SKM-1 treated with dmso at 0.1 percent for 144 hours (cell line): ENCODE measurements around the gene PPY.
"Not testable (repeated sequence)": the region's sequence is repeated elsewhere in the genome, so short reads cannot be mapped to it uniquely, and the experiment has no call there.

Source experiments
- DNase-seq: peaks from one replicate; lab custom pipeline; 2025; ENCODE audit not compliant: unreplicated experiment; lab: John Stamatoyannopoulos, UW

The PPY gene

DNA sequence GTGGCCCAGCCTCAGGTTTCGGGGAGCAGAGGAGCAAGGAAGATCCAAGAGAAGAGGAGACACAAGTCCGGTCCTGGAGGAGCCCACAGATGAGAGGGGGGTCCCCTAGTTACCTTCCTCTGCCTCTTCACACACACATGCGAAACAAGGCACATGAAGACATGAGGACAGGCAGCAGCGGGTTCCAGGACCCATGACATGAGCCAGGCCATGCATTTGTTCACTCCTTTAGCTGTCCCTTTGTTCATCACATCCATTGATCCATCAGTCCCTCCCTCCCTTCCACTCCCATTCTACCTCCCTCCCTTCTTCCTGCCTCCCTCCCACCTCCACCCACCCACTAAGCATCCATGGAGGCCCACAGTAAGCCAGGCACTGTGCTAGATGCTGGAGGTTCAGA is 9.4 kb downstream of the PPY start:
- DNase-seq: no peak

DNA sequence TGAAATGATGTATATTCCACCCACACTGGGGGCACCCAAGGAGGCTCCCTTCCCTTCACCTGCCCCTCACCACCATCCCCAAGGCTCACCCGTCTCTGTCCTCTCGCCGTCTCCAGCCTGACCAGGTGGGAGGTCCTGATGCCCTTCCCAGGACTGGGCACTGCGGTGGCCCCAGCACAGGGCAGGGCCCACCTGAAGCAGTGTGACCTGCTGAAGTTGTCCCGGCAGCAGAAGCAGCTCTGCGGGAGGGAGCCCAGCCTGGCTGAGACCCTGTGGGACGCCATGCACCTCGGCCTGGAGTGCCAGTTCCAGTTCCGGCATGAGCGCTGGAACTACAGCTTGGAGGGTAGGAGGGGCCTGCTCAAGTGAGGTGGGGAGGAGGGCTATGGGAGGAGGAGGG is 9.9 kb downstream of the PPY start:
- DNase-seq: no peak

DNA sequence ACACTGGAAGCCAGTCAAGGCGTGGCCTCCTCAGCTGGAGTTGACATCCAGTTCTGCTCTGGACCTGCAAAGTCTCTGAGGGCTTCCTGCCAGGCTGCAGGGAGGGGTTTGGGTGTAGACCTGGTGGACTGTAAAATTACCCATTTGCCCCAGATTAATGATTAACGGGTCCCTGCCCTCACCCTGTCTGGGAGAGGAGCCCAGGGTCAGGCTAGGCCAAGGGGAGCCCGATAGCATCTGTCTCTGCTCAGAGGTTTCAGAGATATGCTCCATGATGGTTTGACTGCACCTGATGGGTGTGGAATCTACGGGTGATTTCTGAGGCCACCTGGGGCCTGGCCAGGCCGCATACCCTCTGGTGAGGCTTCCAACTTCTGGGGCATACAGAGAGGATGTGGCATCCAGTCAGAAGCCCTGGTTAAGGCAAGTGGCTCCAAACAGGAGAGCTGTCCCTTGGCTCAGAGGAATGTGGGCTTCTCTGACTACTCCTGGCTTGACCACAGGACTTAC is 11.2 kb downstream of the PPY start:
- DNase-seq: no peak

DNA sequence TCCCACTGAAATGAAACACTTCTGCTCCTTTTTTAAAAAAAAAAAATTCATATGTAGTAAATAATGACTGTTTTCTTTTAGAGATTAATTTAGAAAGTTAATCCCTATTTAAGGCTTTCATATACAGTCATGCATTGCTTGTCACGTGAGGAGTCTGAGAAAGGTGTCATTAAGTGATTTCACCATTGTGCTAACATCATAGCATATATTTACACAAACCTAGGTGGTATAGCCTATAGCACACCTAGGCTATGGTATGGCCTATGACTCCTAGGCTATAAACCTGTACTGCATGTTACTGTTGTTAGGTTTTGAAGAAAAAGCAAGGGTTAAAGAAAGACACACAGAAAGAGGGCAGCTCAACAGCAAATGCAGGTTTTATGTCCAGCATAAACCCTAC is 13.7 kb downstream of the PPY start:
- no peak for DNase-seq

DNA sequence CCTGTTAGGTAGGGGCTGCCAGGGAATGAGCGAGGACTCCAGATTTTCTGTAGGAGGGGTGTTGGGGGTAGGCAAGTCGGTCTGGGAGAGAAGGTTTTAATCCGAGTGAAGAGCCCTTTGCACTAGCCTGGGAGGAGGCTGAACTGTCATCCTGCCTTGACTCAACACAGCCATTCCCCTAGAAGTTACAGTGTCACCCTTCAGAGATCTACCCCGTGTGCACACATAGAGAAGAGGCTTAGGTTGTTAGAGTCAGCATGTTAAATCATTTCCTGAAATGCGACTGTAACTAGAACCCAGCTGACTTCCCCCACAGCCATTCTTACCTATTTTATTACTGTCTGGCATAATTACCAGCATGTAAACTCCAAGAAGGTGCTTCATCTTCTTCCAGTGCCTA is 14.3 kb downstream of the PPY start:
- not testable (repeated sequence) for DNase-seq

DNA sequence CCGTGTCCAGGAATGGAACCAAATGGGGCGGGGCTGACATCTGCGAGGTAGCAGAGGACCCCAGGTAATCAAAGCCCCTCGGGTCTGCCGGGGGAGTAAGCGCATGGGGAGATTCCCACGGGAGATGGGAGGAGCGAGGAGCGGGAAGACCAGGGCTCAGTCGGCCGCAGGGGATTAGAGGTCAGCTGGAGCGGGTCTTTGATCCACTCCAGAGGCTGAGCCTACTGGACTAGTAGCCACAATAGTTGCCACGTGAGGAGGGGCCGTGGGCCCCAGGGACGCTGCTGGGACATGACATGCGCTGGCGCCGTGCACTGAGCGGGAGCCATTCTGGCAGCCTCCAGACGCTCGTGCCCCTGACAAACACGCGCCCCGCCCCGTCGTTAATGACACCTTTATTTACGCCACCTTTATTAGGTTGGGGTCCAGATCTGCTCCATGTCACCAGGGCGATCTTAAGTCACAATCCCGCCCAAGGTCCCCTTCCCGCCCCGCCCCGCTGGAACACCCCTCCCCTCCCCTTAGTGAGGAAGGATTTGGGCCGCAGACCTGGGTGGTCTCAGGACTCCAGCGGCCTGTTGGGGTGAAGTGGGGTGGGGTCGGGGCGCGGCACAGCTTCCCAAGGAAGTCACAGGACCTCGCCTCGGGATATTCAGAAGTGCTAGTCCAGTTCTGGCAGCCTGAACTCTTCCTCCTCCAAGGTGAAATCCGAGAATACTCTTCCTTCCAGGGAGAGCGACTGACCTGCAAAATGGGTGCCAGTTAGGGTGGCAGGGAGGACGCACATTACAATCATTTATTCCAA is 15.0 kb downstream of the PPY start:
- DNase-seq: no peak

DNA sequence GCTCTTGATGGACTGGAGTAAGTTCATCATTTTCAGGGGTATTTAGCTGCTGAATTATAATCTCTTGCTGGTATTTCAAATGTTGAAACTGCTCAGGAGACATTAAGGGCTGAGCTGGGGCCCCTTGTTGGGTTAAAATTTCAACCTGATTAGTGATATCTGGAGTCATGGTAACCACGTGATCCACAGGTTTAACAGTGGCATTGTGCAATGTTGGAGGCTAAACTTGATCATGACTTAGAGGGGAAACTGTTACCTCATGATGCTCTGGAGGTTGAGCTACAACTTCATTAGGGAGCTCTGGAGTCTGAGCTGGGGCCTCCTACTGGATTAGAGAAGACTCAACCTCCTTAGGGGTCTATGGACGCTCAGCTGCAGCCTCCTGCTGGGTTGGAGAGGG is 17.7 kb downstream of the PPY start:
- no peak for DNase-seq

DNA sequence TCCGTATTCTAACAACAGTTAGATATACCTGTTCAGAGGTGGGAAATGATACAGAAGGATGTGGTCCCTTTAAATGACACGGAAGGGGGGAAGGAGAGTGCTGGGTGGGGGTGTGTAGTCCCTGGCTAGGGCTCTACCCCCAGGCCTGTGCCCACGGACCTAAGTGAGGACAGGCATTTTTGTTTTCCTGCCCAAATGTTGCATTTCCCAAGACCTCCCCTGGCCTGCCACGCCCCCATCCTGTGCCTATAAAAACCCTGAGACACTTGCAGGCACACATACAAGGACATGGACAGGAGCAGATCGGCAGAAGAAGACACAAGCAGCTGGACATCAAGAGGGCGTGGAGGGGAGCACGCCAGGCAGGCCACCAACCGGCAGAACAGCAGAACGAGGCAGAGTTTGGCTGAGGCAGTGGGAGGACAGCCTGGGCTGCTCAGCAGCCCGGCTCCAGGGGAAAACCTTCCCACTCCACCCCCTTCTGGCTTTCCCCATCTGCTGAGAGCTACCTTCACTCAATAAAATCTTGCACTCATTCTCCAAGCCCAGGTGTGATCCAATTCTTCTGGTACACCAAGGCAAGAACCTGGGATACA is 21.7 kb downstream of the PPY start:
- no peak for DNase-seq

DNA sequence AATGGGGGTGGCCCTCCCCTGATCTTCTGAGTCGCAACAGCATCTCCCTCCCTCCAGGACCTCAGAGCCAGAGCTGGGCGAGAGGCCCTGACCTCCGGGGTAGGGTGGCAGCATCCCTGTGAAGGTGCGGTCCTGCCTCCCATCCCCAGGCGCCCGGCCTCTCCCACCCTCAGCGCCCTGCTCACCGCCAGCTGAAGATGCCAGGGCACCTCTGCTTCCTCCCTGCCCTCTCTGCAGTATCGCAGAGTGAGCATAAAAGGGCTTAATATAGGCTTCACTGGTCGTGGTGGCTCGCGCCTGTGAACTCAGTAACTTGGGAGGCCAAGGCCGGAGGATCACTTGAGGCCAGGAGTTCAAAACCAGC is 24.3 kb downstream of the PPY start:
- no peak for DNase-seq

DNA sequence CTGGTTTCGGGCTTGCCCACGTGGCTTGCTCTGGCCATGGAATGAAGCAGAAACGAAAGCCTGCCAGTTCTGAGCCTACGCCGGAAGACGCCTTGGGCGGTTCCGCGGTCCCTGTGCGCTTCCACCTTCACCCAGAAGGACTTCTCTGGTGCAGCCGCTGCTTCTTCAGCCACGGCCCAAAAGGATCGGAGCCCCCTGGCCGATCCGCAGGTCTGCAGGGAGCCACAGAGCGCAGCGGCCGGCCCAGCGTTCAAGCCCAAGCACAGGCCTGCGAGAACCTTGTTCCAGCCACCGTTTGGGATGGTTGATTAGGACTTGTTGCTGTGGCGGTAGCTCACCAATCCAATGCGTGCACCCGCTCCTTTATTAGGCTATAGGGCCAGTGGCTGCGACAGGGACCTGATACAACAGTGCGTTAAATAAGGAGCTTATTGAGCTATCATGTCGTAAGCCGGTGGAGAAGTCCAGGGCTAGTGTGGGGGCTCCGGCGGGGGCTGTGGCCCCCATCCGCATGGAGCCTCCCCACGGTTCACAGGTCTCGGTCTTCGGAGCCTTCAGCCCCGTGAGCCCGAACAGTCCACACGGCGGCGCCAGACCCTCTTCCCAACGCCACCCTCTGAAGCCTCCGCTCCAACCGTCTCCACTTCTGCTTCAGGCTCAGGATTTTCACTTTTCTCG is 24.8 kb downstream of the PPY start:
- no peak for DNase-seq

DNA sequence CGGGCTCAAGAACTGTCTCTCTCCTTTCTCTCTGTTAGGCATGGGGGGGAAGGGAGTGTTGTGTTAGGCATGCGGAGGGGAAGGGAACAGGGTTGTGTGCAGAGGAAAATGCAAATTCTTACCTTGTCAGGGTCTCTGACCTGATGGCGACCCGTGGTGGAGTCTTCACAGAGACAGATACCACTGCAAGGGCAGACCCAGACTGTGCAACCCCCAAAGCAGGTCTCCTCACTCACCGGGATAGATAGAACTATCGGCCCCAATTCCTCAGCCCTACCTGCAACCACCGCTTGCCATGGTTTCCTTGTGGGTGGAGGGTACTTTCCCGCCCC is 25.3 kb downstream of the PPY start:
- no peak for DNase-seq

DNA sequence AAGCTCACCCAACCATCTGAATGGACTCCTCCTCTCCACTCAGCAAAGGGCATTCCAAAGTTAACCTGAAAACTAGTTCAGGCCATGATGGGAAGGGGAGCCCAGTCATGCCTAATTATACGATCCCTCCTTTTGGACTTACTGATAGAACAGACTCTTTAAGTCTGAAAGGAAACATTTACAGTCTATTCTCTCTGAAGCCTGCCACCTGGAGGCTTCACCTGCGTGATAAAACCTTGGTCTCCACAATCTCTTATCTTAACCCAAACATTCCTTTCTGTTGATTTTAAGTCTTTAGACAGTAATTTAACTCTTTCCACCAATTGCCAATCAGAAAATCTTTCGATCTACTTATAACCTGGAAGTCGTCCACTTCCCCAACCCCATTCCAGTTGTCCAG is 25.9 kb downstream of the PPY start:
- DNase-seq: no peak

DNA sequence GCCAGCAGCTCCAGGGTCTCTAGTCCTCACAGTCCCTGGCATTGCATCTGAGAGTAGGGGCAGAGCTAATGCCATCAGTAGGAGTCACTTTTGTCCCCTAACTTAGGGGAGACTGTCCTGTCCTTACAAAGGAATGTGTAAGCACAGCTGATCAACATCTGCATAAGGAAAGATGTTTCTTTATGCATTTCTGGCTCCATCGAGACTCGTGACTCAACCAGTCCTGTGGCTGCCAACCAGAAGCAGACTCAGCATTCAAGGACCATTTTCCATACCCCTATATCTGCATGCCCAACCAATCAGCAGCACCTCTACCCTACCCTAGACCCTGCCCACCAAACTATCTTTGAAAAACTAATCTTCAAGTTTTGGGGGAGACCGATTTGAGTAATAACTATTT is 26.7 kb downstream of the PPY start:
- DNase-seq: no peak

DNA sequence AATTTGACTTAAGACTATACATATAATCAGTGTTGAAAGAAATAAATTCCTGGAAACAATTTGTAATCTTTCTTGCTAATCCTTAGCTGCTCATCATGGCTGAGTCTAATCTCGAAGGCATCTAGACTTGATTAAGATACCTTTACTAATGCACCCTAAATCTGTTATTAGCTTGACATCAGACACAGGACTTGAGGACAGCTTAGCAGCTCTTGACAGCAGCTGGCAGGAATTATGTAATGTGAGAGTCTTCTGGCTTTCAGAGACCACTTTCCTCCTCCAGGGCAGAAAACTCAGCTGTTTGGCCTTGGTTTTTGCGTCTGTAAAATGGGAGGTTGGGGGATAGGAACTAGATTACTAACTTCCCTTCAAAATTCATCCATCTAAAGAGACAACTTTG is 27.8 kb downstream of the PPY start:
- no peak for DNase-seq

DNA sequence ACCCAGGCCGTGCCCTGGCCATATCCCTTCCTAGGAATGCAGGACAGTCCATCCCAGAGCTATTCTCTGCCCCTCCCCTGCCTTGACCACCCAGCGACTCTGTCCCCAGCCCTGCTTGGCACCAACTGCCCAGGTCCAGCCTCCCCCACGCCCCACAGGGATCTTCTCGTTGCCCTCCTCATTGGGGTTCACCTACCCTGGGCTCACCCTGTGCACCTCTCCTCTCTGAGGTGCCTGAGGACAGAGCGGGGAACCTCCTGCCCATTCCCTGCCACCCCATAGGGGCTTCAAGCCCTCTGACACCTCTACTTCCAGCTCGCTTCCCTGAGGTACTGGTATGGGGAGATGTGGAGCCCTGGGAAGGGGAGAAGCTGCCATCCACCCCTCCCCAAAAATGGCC is 28.7 kb downstream of the PPY start:
- no peak for DNase-seq

DNA sequence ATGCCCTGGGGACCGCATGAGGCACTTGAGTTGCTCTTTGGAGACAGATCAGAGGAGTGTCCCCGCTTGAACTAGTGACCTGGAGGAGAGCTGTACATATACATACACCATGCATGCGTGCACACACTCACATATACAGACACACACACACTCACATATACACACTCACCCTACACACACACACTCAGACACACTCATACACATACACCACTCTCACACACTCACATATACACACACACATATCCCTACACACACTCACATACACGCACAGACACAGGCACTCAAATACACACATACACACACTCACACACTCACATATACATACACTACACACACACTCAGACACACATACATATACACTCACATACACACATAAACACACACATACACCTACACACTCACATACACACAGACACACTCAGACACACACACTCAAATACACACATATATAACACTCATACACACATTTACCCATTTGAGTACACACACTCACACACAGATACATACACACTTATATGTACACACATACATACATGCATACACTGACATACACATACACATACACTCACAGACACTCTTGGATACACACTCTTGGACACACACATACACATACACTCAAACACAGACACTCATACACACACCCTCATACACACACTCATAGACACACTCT is 29.5 kb downstream of the PPY start:
- DNase-seq: no peak

DNA sequence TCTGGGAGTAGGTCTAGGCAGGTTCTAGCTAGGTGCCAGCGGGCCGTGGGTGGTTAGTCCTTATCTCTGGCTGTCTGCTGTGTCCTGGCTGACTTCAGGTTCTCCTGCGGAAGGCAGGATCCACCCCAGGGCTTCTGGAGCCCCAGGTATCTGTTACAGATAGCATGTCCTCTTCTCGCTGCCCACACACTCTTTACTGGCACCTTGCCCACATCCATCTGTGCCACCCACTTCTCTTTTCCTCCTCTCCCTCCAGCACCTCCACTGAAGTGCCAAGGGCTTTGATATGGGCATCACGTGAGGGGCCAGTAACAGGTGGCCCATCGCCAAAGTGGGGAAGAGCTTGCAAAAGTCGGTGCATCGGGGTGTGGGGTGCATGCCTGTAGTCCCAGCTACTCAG is 30.4 kb downstream of the PPY start:
- no peak for DNase-seq

DNA sequence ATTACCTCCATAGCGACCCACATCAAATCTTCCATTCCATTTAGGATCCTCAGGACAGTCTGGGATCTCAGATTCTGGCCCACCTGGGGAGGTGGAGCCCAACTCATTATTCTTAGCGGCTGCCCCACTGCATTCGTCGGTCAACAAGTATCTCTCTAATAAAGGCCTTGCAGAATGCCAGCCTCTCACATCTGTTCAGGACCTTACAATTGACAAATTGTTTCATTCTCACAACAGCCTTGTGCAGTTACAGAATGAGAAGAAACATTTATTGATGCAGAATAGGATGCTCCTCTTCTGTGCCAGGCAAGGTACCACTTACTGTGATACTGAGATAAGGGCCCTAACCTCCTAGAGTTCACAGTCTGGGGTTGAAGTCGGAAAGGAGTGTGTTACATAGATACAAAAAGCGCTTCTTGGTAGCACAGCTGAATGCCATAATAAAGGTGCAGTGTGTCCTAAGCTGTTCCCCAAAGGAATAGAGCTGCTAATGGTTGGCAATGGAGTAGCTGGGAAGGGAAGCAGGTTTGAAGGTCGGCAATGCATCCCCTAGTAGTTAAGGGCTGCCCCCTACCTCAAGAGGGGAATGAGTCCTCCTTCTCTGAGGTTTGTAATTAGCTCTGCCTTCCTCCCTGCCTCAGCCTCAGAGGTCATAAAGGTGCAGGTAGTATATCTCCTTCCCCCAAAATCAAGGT is 32.6 kb downstream of the PPY start:
- DNase-seq: no peak

DNA sequence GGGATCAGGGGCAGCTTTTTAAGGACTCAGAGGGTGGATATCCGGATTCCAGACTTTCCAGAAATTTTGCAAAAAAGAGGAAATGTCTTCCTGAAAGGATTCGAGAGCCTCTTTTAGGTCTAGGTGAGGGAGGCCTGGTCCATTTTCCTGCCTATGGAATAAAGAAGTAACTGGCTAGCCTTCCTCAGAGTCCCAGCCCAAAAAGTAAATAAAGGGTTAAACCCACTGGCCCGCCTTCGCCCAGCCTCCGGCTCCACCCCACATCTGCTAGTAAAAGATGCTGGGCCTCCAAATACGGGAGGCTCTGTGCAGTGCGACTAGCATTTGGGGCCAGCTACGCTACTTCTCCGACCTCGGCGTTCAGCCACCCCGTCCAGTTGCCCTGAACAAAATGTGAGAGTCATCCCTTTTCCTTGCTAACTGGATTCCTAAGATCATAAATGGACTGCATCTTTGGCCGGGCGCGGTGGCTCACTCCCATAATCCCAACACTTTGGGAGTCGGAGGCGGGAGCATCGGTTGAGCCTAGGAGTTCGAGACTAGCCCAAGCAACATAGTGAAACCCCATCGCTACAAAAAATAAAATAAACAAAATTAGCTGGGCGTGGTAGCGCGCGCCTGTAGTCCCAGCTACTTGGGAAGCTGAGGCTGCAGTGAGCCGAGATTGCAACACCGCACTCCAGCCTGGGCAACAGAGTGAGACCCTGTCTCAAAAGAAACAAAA is 34.1 kb downstream of the PPY start:
- peak; percentile 34 for DNase-seq

DNA sequence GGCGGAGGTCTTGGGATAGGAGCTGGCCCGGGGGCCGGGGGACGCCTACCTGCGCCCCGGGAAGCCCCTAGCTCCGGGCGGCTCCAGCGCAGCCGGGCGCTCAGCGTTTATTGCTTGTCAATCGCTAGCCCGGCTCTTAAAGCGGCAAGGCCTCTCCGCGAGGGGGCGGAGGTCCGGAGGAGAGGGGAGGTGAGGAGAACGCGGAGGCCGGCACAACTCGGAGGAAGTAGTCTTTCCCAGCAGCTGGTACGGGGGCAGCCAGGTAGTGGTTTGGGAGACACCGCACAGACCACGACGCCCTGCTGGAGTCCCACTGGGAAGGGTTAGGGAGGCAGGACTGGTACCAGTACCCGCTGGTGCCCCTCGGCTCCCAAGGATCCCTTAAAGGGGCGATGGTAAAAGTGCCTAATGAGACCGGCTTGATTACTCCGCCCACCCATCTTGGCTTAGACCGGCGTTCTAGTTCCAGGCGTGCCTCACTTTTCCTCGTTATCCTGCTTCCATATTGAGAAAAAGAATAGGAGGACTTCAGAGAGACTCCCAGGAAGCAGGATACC is 34.8 kb downstream of the PPY start, which contains the start of gene MPP2:
TSS of gene MPP2 (minus strand) at position 112 of the 557 bp plus-strand sequence. CDS start 3,076 bp downstream, outside the sequence.
- DNase-seq: peak; percentile 61
